Measurements from ENCODE around the gene NOP53.

- TF ChIP-seq, protein P1, sequence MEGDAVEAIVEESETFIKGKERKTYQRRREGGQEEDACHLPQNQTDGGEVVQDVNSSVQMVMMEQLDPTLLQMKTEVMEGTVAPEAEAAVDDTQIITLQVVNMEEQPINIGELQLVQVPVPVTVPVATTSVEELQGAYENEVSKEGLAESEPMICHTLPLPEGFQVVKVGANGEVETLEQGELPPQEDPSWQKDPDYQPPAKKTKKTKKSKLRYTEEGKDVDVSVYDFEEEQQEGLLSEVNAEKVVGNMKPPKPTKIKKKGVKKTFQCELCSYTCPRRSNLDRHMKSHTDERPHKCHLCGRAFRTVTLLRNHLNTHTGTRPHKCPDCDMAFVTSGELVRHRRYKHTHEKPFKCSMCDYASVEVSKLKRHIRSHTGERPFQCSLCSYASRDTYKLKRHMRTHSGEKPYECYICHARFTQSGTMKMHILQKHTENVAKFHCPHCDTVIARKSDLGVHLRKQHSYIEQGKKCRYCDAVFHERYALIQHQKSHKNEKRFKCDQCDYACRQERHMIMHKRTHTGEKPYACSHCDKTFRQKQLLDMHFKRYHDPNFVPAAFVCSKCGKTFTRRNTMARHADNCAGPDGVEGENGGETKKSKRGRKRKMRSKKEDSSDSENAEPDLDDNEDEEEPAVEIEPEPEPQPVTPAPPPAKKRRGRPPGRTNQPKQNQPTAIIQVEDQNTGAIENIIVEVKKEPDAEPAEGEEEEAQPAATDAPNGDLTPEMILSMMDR (IDR thresholded peaks at IDR 0.05; ENCODE audit: control extremely low read depth in 1 of 3, insufficient read depth in 1 of 3, low read depth in 1 of 3, low read length in 3 of 3) = no peak
- TF ChIP-seq RNF2 (IDR thresholded peaks at IDR 0.05; ENCODE audit: borderline replicate concordance, low read depth, low read length, missing control alignments, poor library complexity, severe bottlenecking) (no peak), POLR2A (IDR thresholded peaks at IDR 0.05; ENCODE audit: control extremely low read depth in 1 of 2, low read depth in 2 of 2, low read length in 2 of 2) (no peak)
Measured at GRCh38 chr19:47750752-47751151, 5.4 kb downstream of the NOP53 start.
